ENCODE data around the gene STOX2. TPM values are rescaled to one million over a fixed set of nuclear protein-coding genes. Genes with fewer than 3 reads are reported as not detected.

STOX2 gene
- total RNA-seq, 2 donors from 2014 or later: 18.5 to 25.8 TPM

DNA sequence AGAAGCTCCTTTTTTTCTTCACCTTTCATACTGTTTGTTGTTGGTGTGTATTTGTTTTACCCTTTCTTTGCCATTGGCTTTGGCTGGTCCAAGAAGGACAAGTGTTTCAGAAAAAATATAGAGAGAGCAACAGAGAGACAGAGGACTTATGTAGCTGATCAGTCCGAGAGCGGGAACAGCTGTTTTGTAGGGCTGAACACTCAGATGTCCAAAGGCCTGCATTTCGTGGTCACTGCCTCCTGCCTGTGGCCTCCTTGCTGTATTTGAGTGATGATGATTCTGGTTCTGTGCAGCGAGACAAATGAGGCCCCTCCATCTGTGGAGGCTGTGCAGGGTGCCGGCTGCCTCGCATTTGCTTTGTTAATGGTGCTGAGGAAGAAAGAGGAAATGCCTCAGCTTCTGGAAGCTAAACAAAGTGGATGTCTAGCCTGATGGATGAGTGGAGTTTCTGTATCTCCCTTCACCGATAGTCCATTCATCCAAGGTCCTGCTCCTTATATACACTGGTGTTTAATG lies 19.8 kb upstream of the STOX2 start:
- no peak for DNase-seq (ENCODE audit: low spot score)

DNA sequence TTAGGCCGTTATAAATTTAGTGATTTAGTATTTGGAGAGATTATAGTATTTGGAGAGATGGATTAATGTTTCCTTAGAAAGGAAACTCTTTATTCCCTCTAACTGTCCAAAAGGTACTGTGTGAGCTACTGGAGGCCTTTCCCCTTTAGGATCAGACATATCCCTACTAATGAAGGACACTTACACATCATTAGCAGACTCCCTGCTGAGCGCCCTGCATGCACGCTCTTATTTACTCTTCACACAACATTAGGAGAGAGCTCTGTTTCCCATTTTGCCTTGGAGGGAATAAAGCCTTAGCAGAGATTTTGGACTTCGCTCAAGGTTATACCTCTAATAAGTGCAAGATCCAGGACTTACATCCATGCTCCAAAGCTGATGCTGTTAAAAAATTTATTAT lies 17.8 kb upstream of the STOX2 start:
- H3K36me3 ChIP-seq: no peaks in the 10 kb centered on the region
- TF ChIP-seq, protein P1, sequence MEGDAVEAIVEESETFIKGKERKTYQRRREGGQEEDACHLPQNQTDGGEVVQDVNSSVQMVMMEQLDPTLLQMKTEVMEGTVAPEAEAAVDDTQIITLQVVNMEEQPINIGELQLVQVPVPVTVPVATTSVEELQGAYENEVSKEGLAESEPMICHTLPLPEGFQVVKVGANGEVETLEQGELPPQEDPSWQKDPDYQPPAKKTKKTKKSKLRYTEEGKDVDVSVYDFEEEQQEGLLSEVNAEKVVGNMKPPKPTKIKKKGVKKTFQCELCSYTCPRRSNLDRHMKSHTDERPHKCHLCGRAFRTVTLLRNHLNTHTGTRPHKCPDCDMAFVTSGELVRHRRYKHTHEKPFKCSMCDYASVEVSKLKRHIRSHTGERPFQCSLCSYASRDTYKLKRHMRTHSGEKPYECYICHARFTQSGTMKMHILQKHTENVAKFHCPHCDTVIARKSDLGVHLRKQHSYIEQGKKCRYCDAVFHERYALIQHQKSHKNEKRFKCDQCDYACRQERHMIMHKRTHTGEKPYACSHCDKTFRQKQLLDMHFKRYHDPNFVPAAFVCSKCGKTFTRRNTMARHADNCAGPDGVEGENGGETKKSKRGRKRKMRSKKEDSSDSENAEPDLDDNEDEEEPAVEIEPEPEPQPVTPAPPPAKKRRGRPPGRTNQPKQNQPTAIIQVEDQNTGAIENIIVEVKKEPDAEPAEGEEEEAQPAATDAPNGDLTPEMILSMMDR (IDR thresholded peaks at IDR 0.05): no peak

More for the DNA sequence above, 19.8 kb upstream of the STOX2 start:
- Histone ChIP-seq H3K4me3 (no peak overlapping the region), H3K27me3 (no peaks in the 10 kb centered on the region), H3K9me3 (no peaks in the 10 kb centered on the region), H3K36me3 (no peaks in the 10 kb centered on the region), H3K4me1 (no peaks in the 10 kb centered on the region), H3K27ac (no peak overlapping the region)
- TF ChIP-seq, protein P1 (IDR thresholded peaks at IDR 0.05): no peak

DNA sequence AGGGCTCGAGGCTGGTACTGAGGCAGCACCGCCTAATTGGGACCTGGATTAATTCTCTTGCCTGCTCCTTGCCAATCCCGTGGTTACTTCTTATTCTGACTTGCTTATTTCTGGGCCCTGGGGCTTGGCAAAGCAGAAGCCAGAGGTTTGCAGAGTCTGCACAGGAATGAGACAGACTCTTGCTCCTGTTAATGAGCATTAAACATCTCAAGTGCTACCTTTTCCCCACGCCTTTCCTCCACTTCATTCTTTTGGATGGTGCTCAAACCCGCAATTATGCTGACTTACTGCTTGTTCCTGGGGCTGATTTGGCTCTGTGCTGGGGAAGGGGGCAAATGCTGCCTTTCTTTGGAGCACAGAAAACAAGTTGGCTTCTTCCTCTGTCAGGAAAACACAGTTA lies 16.5 kb upstream of the STOX2 start:
- DNase-seq (ENCODE audit: low spot score): no peak
- Histone ChIP-seq H3K27ac (no peak overlapping the region), H3K4me1 (no peaks in the 10 kb centered on the region), H3K27me3 (no peaks in the 10 kb centered on the region), H3K9me3 (no peaks in the 10 kb centered on the region), H3K4me3 (no peak overlapping the region), H3K36me3 (no peaks in the 10 kb centered on the region)
- TF ChIP-seq, protein P1 (IDR thresholded peaks at IDR 0.05): no peak

More for the DNA sequence above, 17.8 kb upstream of the STOX2 start:
- Histone ChIP-seq H3K4me1 (no peaks in the 10 kb centered on the region), H3K4me3 (no peak overlapping the region), H3K27ac (no peak overlapping the region), H3K9me3 (no peaks in the 10 kb centered on the region), H3K27me3 (no peaks in the 10 kb centered on the region)
- no peak for DNase-seq (ENCODE audit: low spot score)

DNA sequence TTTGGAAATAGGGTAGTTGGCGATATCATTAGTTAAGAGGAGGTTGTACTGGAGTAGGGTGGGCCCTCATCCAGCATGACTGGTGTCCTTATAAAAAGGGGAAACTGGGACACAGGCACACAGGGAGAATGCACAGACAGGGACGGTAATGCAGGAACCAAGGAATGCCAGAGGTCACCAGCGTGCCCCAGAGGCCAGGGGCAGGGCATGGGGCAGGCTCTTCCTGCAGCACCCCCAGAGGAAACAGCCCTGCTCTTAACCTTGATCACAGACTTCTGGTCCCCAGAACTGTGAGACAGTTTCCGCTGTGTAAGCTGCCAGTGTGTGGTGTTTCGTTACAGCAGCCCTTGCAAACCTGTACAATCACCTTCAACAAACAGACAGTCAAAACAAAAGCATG lies 15.9 kb upstream of the STOX2 start:
- TF ChIP-seq, protein P1 (IDR thresholded peaks at IDR 0.05): no peak
- Histone ChIP-seq H3K27me3 (no peaks in the 10 kb centered on the region), H3K4me3 (no peak overlapping the region), H3K9me3 (no peaks in the 10 kb centered on the region), H3K4me1 (no peaks in the 10 kb centered on the region), H3K36me3 (no peaks in the 10 kb centered on the region), H3K27ac (no peak overlapping the region)
- DNase-seq (ENCODE audit: low spot score): no peak

DNA sequence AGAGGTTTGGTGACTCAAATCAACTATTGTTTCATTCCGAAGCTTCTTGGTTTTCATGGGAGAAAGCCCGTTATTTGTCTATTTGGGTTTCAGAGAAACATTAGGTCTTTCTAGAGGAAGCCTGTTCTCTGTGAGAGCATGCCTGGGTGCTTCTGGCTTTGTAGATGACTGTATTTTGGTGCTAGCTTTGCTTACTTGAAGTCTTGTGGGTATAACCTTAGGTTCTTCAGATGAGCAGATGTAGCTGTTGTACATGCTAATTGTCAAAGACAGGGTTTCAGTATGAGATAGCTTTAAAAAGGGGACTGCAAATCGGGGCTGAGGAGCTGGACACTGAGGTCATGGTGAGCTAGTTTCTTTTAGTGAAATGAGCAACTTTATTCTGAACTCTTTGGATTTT lies 7.9 kb upstream of the STOX2 start:
- TF ChIP-seq, protein P1 (IDR thresholded peaks at IDR 0.05): no peak
- no peaks in the 10 kb centered on the region for H3K4me1 ChIP-seq

DNA sequence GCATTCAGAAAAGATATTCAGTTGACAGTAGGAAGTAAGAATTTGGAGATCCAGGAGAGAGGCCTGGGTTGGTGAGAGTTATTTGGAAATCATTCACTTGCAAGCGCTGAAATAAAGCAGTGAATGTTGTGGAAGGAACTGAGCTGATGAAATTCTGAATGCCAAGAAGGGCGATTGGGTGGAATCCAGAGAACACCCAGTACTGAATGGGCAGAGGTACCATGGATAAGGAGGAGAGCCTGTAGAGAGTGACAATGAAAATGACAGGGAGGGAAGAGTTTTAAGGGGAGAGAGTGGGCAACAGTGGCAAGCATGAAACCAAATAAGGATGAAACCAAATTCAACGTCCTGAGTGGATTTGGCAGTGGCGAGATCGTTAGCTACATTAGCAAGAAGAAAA lies 6.7 kb upstream of the STOX2 start:
- DNase-seq (ENCODE audit: low spot score): no peak
- no peak overlapping the region for H3K4me3 ChIP-seq
- TF ChIP-seq, protein P1 (IDR thresholded peaks at IDR 0.05): no peak
- H3K4me1 ChIP-seq: no peaks in the 10 kb centered on the region
- H3K27me3 ChIP-seq: no peaks in the 10 kb centered on the region
- peaks cover 0 to 11% of the 10 kb centered on the region in 2 donors for H3K9me3 ChIP-seq
- no peaks in the 10 kb centered on the region for H3K36me3 ChIP-seq
- H3K27ac ChIP-seq: no peak overlapping the region

More for the DNA sequence above, 7.9 kb upstream of the STOX2 start:
- peaks cover 0 to 11% of the 10 kb centered on the region in 2 donors for H3K9me3 ChIP-seq
- H3K27me3 ChIP-seq: no peaks in the 10 kb centered on the region
- no peak overlapping the region for H3K27ac ChIP-seq
- H3K36me3 ChIP-seq: no peaks in the 10 kb centered on the region
- DNase-seq (ENCODE audit: low spot score): no peak
- no peak overlapping the region for H3K4me3 ChIP-seq
